MM.1S (cell line): ENCODE measurements around the gene C3.

Experiments used
- DNase-seq: peaks from one replicate; pipeline ENCODE4 v3.0.0-alpha.2; 2015
- H2AFZ ChIP-seq: fragments of 300-600 bp; sonication (generic); 2 replicates; pipeline ENCODE4 v1.6.0; 2016; ENCODE audit warnings: antibody characterized with exemption, low read length
- H3F3A ChIP-seq: fragments of 300-600 bp; sonication (generic); 2 replicates; pipeline ENCODE4 v1.6.1; 2016; ENCODE audit warnings: mild to moderate bottlenecking, antibody characterized with exemption, low read length, moderate library complexity, mixed read lengths; ENCODE audit not compliant: insufficient read depth
- H3K27ac ChIP-seq: fragments of 300-600 bp; sonication (generic); 2 replicates; pipeline ENCODE4 v1.5.1; 2016; ENCODE audit warnings: mild to moderate bottlenecking, low read length
- H3K27me3 ChIP-seq: fragments of 300-600 bp; sonication (generic); replicated peaks from 2 replicates; pipeline ENCODE4 v1.6.0; 2016; ENCODE audit warnings: low read length; ENCODE audit not compliant: insufficient read depth
- H3K36me3 ChIP-seq: fragments of 300-600 bp; sonication (generic); replicated peaks from 2 replicates; pipeline ENCODE4 v1.6.1; 2016; ENCODE audit warnings: mild to moderate bottlenecking, low read length, mixed read lengths; ENCODE audit not compliant: insufficient read depth
- H3K4me1 ChIP-seq: fragments of 300-600 bp; sonication (generic); 2 replicates; pipeline ENCODE4 v1.6.1; 2016; ENCODE audit warnings: low read length, mixed read lengths
- H3K4me2 ChIP-seq: fragments of 300-600 bp; sonication (generic); 2 replicates; pipeline ENCODE4 v1.6.0; 2016; ENCODE audit warnings: low read depth, low read length
- H3K4me3 ChIP-seq: fragments of 300-600 bp; sonication (generic); 2 replicates; pipeline ENCODE4 v1.5.1; 2016; ENCODE audit warnings: low read length, mixed read lengths
- H3K79me2 ChIP-seq: fragments of 300-600 bp; sonication (generic); 2 replicates; pipeline ENCODE4 v1.6.1; 2016; ENCODE audit warnings: mixed run types, low read length, mixed read lengths
- H3K9ac ChIP-seq: fragments of 300-600 bp; sonication (generic); 2 replicates; pipeline ENCODE4 v1.6.1; 2016; ENCODE audit warnings: low read length, mixed read lengths
- H3K9me2 ChIP-seq: fragments of 300-600 bp; sonication (generic); replicated peaks from 2 replicates; pipeline ENCODE4 v1.6.1; 2016; ENCODE audit warnings: mild to moderate bottlenecking, low read length, mixed read lengths; ENCODE audit not compliant: insufficient read depth
- H3K9me3 ChIP-seq: fragments of 300-600 bp; sonication (generic); replicated peaks from 2 replicates; pipeline ENCODE4 v1.6.1; 2016; ENCODE audit warnings: mild to moderate bottlenecking, low read length, mixed read lengths; ENCODE audit not compliant: insufficient read depth
- H4K20me1 ChIP-seq: fragments of 300-600 bp; sonication (generic); 2 replicates; pipeline ENCODE4 v1.6.1; 2016; ENCODE audit warnings: mild to moderate bottlenecking, low read length, moderate library complexity, mixed read lengths; ENCODE audit not compliant: insufficient read depth
- CTCF ChIP-seq: fragments of 300-600 bp; sonication (generic); IDR thresholded peaks from 2 replicates; pipeline ENCODE4 v1.5.1; 2016; ENCODE audit warnings: antibody characterized with exemption, low read length, mixed read lengths
- EZH2 ChIP-seq: fragments of 300-600 bp; sonication (generic); optimal IDR thresholded peaks from 2 replicates; pipeline ENCODE3; 2017; ENCODE audit warnings: low read depth, mild to moderate bottlenecking, antibody characterized with exemption, low read length, mixed read lengths
- EZH2phosphoT487 ChIP-seq: fragments of 300-600 bp; sonication (generic); IDR thresholded peaks from 2 replicates; pipeline ENCODE4 v1.6.1; 2018; ENCODE audit warnings: antibody characterized with exemption, low read length

Gene C3

GRCh38 chr19:6690160-6690885, 30.1 kb downstream of the C3 start:
- H3K4me1 ChIP-seq = no peaks in the 10 kb centered on the region
- H3K4me3 ChIP-seq = no peak overlapping the region
- H3K79me2 ChIP-seq = no peaks in the 10 kb centered on the region
- no peaks in the 10 kb centered on the region for H4K20me1 ChIP-seq
- H2AFZ ChIP-seq = no peak overlapping the region
- H3K36me3 ChIP-seq = no peaks in the 10 kb centered on the region
- DNase-seq = no peak
- H3K9me3 ChIP-seq = no peaks in the 10 kb centered on the region
- no peak overlapping the region for H3K9ac ChIP-seq
- no peaks in the 10 kb centered on the region for H3K9me2 ChIP-seq
- no peak overlapping the region for H3K27ac ChIP-seq
- no peak overlapping the region for H3K4me2 ChIP-seq
- H3K27me3 ChIP-seq = peaks cover 69% of the 10 kb centered on the region
- no peak for TF ChIP-seq CTCF
- no peak for TF ChIP-seq EZH2phosphoT487
- TF ChIP-seq EZH2 = no peak
- no peaks in the 10 kb centered on the region for H3F3A ChIP-seq

- no peaks in the 10 kb centered on the region for H3K79me2 ChIP-seq
- DNase-seq = no peak
- H3K9me2 ChIP-seq = no peaks in the 10 kb centered on the region
- no peaks in the 10 kb centered on the region for H3K4me1 ChIP-seq
- H4K20me1 ChIP-seq = no peaks in the 10 kb centered on the region
- no peak overlapping the region for H3K4me2 ChIP-seq
- H3K27me3 ChIP-seq = peaks cover 76% of the 10 kb centered on the region
- no peaks in the 10 kb centered on the region for H3F3A ChIP-seq
- H3K27ac ChIP-seq = no peak overlapping the region
- no peak overlapping the region for H3K9ac ChIP-seq
- H3K4me3 ChIP-seq = no peak overlapping the region
- no peak for TF ChIP-seq CTCF
- no peak for TF ChIP-seq EZH2phosphoT487
- TF ChIP-seq EZH2 = no peak
- no peaks in the 10 kb centered on the region for H3K9me3 ChIP-seq
- H3K36me3 ChIP-seq = no peaks in the 10 kb centered on the region
- no peak overlapping the region for H2AFZ ChIP-seq
Observed at GRCh38 chr19:6687114-6687513, 33.3 kb downstream of the C3 start.

- Histone ChIP-seq H3K4me1 (no peaks in the 10 kb centered on the region), H3K4me2 (no peak overlapping the region), H3F3A (no peaks in the 10 kb centered on the region), H4K20me1 (no peaks in the 10 kb centered on the region), H3K9me2 (no peaks in the 10 kb centered on the region), H2AFZ (no peak overlapping the region), H3K36me3 (no peaks in the 10 kb centered on the region), H3K79me2 (no peaks in the 10 kb centered on the region), H3K27me3 (peaks cover 77% of the 10 kb centered on the region), H3K4me3 (no peak overlapping the region), H3K9ac (no peak overlapping the region), H3K9me3 (no peaks in the 10 kb centered on the region), H3K27ac (no peak overlapping the region)
- TF ChIP-seq CTCF = no peak
- TF ChIP-seq EZH2phosphoT487 = no peak
- no peak for TF ChIP-seq EZH2
- DNase-seq = no peak
Observed at GRCh38 chr19:6686628-6686975, 33.8 kb downstream of the C3 start.
